ELF-1 (cell line): ENCODE data around the gene PARD6B.
"Not testable (repeated sequence)": the region's sequence is repeated elsewhere in the genome, so short reads cannot be mapped to it uniquely, and the experiment has no call there.

ENCODE experiments used
- DNase-seq: peaks from one replicate; pipeline ENCODE4 v3.0.0-alpha.2; 2016; ENCODE audit warnings: low read depth, low spot score

Gene PARD6B

DNA sequence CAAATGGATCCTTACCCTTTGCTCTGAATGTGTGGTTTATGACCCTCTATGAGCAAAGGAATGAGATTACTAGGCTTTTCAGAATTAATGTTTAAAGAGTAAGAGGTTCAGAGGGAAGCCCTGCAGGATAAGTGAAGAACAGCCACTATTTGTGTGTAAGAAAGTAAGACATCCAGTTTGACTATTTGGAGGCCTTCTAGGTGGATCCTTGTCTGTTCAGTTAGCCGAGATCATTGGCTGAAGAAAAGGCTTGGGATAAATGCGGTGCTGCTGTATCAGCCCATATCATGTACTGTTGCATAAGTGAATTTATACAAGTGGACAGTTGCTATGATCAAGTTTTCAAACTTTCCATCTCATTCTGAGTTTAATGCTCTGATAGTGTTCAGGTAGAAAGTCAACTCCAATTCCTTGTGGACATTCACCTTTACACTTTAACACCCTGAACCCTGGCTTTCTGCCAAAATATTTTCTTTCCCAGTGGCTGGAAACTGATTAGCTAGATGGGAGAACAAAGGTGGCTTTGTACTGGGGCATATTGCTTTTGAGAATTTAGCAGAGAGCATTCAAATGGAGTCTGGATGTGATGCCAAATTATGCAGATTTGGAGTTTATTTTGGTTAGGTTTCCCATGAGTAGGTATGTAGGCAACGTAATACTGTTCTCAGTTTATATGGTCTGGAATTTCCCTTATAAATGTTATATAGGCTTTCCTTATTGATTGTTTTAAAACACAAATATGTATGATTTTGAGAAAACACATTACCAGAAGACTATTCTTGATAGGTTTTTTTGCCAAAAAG, 15.0 kb downstream of the PARD6B start:
- DNase-seq, result no peak

DNA sequence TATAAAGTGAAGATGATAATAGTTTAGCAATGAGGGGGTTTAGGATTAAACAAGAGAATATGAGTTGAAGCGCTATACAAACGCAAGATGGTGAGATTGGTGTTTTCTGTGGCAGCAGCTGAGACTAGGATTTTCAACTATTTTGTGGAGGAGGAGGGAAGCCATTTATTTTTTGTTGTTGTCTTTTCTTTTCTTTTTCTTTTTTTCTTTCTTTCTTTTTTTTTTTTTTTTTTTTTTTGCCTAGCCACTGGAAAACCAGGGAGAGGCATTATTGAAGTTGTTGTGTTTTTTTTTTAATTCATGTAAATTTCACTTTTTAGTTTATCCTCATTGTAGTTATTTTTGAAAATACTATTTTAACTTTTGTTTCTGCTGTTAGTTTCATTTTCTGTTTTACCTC, 15.9 kb downstream of the PARD6B start:
- DNase-seq, result no peak

DNA sequence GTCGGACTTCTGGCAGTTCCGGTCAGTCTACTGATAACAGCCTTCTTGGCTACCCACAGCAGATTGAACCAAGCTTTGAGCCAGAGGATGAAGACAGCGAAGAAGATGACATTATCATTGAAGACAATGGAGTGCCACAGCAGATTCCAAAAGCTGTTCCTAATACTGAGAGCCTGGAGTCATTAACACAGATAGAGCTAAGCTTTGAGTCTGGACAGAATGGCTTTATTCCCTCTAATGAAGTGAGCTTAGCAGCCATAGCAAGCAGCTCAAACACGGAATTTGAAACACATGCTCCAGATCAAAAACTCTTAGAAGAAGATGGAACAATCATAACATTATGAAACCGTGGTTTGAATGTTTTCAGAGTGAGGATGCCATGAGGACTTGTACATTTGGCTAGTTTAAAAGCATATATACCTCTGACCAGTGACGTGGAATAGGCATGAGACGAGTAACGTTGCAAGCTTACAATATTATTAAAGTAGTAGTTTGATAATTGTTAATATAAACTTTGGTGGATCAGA, 18.8 kb downstream of the PARD6B start:
- no peak for DNase-seq

GRCh38 chr20:50753152-50753551, 21.8 kb downstream of the PARD6B start:
- no peak for DNase-seq

- DNase-seq, result no peak
Observed at GRCh38 chr20:50754420-50754819, 23.0 kb downstream of the PARD6B start.

DNA sequence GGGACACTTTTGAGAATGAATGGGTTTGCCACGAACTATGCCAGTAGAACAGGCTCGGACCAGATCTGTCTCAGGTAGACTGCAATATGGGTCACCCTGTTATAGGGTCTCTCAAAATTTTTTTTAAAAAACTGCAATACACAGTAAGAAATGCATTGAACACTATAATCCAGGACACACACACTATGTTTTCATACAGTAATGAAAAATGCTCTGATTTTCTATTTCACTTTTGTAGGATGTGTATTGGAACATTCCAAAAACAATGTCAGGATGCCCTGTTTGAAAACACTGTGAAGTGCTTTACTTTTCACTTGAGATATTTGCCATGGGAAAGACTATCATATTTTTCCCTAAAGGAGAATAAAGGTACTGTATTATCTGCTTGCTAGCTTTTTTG, 25.1 kb downstream of the PARD6B start:
- no peak for DNase-seq

DNA sequence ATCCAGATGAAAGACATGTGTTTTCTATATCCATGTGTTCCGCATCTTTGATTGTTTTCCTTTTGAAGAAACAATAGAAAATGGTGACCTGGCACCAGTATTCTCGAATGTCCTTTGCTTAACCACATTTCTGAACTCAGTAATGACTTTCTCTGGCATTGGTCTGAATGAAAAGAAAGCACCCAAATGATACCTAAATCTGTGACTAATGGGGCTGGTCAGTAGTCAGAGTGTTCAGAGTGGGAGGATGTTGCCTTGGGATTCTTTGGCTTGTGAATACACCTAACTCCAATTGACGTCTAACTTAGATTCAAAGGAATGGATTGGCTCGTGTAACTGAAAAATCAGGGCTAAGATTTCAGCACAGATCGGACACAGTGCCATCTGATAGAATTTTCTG, 27.1 kb downstream of the PARD6B start:
- no peak for DNase-seq

- peak; percentile 29 for DNase-seq
Observed at GRCh38 chr20:50758992-50759391, 27.6 kb downstream of the PARD6B start.

DNA sequence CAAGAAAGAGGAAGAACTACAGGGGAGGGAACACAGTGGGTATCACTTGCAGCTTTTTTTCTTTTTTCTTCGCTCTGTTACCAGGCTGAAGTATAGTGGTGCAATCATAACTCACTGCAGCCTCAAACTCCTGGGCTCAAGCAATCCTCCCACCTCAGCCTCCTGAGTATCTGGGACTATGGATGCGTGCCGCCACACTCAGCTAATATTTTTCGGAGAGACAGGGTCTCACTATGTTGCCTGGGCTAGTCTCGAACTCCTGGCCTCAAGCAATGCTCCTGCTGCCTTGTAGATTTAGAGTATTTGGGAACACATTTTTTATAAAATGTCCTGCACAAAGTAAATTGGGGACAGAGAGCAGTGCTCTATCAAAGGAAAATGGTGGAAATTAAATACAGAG, 28.3 kb downstream of the PARD6B start:
- DNase-seq, result no peak

- DNase-seq, result no peak
Observed at GRCh38 chr20:50762045-50762422, 30.7 kb downstream of the PARD6B start.

DNA sequence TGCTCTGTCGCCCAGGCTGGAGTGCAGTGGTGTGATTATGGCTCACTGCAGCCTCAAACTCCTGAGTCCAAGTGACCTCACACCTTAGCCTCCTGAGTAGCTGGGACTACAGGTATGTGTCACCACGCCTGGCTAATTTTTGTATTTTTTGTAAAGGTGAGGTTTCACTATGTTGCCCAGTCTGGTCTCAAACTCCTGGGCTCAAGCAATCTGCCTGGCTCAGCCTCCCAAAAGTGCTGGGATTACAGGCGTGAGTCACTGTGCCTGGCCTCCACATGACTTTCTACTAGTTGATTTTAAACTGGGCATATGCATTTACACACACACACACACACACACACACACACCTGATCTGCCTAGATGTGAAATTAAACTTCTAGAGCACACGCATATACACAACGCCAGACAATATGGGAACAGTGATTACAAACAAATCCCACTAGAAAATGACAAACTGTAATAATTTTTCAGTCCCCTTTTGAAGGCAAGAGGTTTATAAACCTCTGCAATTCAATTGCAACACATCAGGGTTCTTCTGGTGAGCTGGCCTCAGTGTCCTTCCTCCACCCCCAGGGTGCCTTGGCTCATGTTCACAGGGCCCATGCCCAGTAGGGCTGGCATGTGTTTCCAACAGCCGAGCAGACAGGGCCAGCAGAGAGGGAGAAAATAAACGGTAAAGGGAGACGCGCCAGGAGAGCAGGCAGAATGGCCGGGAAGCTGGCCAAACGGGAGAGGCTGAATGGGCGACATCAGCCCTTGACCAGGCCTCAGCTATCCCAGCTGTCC, 31.2 kb downstream of the PARD6B start:
- no peak for DNase-seq

- DNase-seq, result not testable (repeated sequence)
Observed at GRCh38 chr20:50763550-50764458, 32.4 kb downstream of the PARD6B start.

DNA sequence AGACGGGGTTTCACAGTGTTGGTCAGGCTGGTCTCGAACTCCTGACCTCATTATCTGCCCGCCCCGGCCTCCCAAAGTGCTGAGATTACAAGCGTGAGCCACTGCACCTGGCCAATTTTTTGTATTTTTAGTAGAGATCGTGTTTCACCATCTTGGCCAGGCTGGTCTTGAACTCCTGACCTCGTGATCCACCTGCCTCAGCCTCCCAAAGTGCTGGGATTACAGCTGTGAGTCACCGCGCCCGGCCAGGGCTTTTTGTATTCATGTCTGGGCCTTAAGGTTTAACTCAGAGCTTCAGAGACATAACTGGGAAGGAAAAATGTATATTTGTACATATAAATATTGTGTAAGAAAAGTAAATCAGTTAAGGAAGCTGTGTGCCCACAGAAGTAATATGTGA, 33.9 kb downstream of the PARD6B start:
- DNase-seq, result not testable (repeated sequence)

GRCh38 chr20:50765674-50766073, 34.3 kb downstream of the PARD6B start:
- no peak for DNase-seq

- not testable (repeated sequence) for DNase-seq
Observed at GRCh38 chr20:50766955-50767809, 35.8 kb downstream of the PARD6B start.

GRCh38 chr20:50768991-50769390, 37.6 kb downstream of the PARD6B start:
- DNase-seq, result not testable (repeated sequence)

- not testable (repeated sequence) for DNase-seq
Observed at GRCh38 chr20:50769551-50770085, 38.2 kb downstream of the PARD6B start.

DNA sequence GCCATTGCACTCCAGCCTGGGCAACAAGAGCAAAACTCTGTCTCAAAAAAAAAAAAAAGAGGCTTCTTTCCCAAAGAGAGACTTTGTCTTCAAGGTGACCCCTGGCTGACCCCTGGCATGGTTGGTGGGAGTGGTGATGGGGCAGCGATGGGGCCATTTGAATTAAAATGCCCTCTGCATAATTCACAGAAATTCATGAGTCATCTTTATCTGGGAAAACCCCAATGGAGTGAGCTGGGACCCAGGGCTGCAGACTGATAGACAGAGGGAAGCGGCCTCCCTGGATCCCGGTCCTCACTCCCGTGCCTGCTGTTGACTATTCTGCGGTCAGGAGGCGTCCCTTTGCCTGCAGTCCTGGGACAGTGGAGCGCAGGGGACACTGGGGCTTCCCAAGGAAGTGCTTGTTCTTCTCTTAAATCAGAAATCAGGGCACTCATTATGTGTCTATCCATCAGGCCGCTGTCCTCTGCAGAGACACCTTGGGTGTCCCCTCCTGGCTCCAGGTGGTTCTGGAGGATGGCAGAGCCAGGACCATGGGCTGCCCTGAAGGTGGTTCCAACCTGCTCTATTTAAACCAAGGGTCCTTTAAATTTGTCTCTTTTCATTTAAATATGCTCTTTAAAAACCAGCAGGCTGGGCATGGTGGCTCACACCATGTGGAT, 40.2 kb downstream of the PARD6B start:
- DNase-seq, result not testable (repeated sequence)

GRCh38 chr20:50772420-50773185, 41.2 kb downstream of the PARD6B start:
- no peak for DNase-seq
